SJSA1 (cell line): Measurements from ENCODE around the gene MYO7A. TPM values are rescaled to one million over a fixed set of nuclear protein-coding genes. Genes with fewer than 3 reads are reported as not detected.

ENCODE experiments used
- DNase-seq, 2 experiments: peaks; one replicate each; pipeline ENCODE4 v3.0.0-alpha.2; 2015 to 2020; ENCODE audit warnings: low spot score in 2 of 2, low read depth in 1 of 2
- H3K27ac ChIP-seq: fragments of 250-450 bp; sonication (Bioruptor Pico); 2 replicates; pipeline ENCODE4 v1.5.1; 2020; ENCODE audit warnings: mild to moderate bottlenecking, moderate library complexity
- H3K27me3 ChIP-seq: fragments of 250-450 bp; sonication (Bioruptor Pico); replicated peaks from 2 replicates; pipeline ENCODE4 v1.5.1; 2020; ENCODE audit warnings: mild to moderate bottlenecking, moderate library complexity
- H3K36me3 ChIP-seq: fragments of 250-450 bp; sonication (Bioruptor Pico); 2 replicates; pipeline ENCODE4 v1.5.1; 2020; ENCODE audit warnings: mild to moderate bottlenecking
- H3K4me1 ChIP-seq: fragments of 250-450 bp; sonication (Bioruptor Pico); replicated peaks from 2 replicates; pipeline ENCODE4 v1.6.1; 2021; ENCODE audit warnings: mild to moderate bottlenecking
- H3K4me3 ChIP-seq: fragments of 250-450 bp; sonication (Bioruptor Pico); 2 replicates; pipeline ENCODE4 v1.5.1; 2020; ENCODE audit warnings: mild to moderate bottlenecking
- H3K9me3 ChIP-seq: fragments of 250-450 bp; sonication (Bioruptor Pico); replicated peaks from 2 replicates; pipeline ENCODE4 v1.5.1; 2020; ENCODE audit warnings: mild to moderate bottlenecking
- total RNA-seq: library from RNA; depleted of rRNA; stranded (reverse); fragments of >200 nt; shearing (Covaris generic); gene quantifications from 2 replicates; pipeline ENCODE4 v1.2.3, GENCODE V29; 2014

Gene MYO7A
- total RNA-seq, 1 experiment from 2014 or later = not detected

- DNase-seq = no peak
- Histone ChIP-seq H3K9me3 (no peaks in the 10 kb centered on the region), H3K27me3 (no peaks in the 10 kb centered on the region), H3K27ac (no peak overlapping the region), H3K36me3 (no peaks in the 10 kb centered on the region), H3K4me1 (no peaks in the 10 kb centered on the region), H3K4me3 (no peak overlapping the region)
Observed at GRCh38 chr11:77172666-77172982, 44.6 kb downstream of the MYO7A start.

- Histone ChIP-seq H3K27me3 (no peaks in the 10 kb centered on the region), H3K9me3 (no peaks in the 10 kb centered on the region), H3K4me1 (no peaks in the 10 kb centered on the region), H3K27ac (no peak overlapping the region), H3K36me3 (no peaks in the 10 kb centered on the region), H3K4me3 (no peak overlapping the region)
- no peak for DNase-seq
Observed at GRCh38 chr11:77173494-77173893, 45.4 kb downstream of the MYO7A start.

GRCh38 chr11:77174559-77174958 is 46.5 kb downstream of the MYO7A start:
- Histone ChIP-seq H3K4me3 (no peak overlapping the region), H3K27me3 (no peaks in the 10 kb centered on the region), H3K36me3 (no peaks in the 10 kb centered on the region), H3K9me3 (no peaks in the 10 kb centered on the region), H3K4me1 (no peaks in the 10 kb centered on the region), H3K27ac (no peak overlapping the region)
- DNase-seq = no peak

GRCh38 chr11:77175021-77175842 is 47.2 kb downstream of the MYO7A start:
- no peak for DNase-seq
- Histone ChIP-seq H3K9me3 (no peaks in the 10 kb centered on the region), H3K36me3 (no peaks in the 10 kb centered on the region), H3K27me3 (no peaks in the 10 kb centered on the region), H3K4me3 (no peak overlapping the region), H3K27ac (no peak overlapping the region), H3K4me1 (no peaks in the 10 kb centered on the region)

- Histone ChIP-seq H3K4me1 (no peaks in the 10 kb centered on the region), H3K27me3 (no peaks in the 10 kb centered on the region), H3K36me3 (no peaks in the 10 kb centered on the region), H3K9me3 (no peaks in the 10 kb centered on the region), H3K4me3 (no peak overlapping the region), H3K27ac (no peak overlapping the region)
- DNase-seq = no peak
Observed at GRCh38 chr11:77175869-77176539, 48.0 kb downstream of the MYO7A start.

GRCh38 chr11:77176996-77177395 is 49.0 kb downstream of the MYO7A start:
- no peak for DNase-seq
- Histone ChIP-seq H3K4me1 (no peaks in the 10 kb centered on the region), H3K27me3 (no peaks in the 10 kb centered on the region), H3K9me3 (no peaks in the 10 kb centered on the region), H3K27ac (no peak overlapping the region), H3K4me3 (no peak overlapping the region), H3K36me3 (no peaks in the 10 kb centered on the region)

GRCh38 chr11:77178150-77178549 is 50.1 kb downstream of the MYO7A start:
- H3K27ac ChIP-seq = no peak overlapping the region
- H3K4me1 ChIP-seq = no peaks in the 10 kb centered on the region
- H3K27me3 ChIP-seq = no peaks in the 10 kb centered on the region
- DNase-seq = no peak
- H3K9me3 ChIP-seq = no peaks in the 10 kb centered on the region
- H3K4me3 ChIP-seq = no peak overlapping the region
- H3K36me3 ChIP-seq = no peaks in the 10 kb centered on the region

- Histone ChIP-seq H3K27ac (no peak overlapping the region), H3K9me3 (no peaks in the 10 kb centered on the region), H3K4me3 (no peak overlapping the region), H3K27me3 (no peaks in the 10 kb centered on the region), H3K36me3 (no peaks in the 10 kb centered on the region), H3K4me1 (no peaks in the 10 kb centered on the region)
- DNase-seq = no peak
Observed at GRCh38 chr11:77179048-77179447, 51.0 kb downstream of the MYO7A start.

- H3K27me3 ChIP-seq = no peaks in the 10 kb centered on the region
- no peak overlapping the region for H3K27ac ChIP-seq
- H3K4me1 ChIP-seq = no peaks in the 10 kb centered on the region
Observed at GRCh38 chr11:77179681-77180080, 51.6 kb downstream of the MYO7A start.

GRCh38 chr11:77180346-77180745 is 52.3 kb downstream of the MYO7A start:
- Histone ChIP-seq H3K27me3 (no peaks in the 10 kb centered on the region), H3K27ac (no peak overlapping the region), H3K9me3 (no peaks in the 10 kb centered on the region), H3K4me3 (no peak overlapping the region), H3K36me3 (no peaks in the 10 kb centered on the region), H3K4me1 (no peaks in the 10 kb centered on the region)
- DNase-seq = no peak

More at GRCh38 chr11:77179681-77180080, 51.6 kb downstream of the MYO7A start:
- H3K36me3 ChIP-seq = no peaks in the 10 kb centered on the region
- DNase-seq = no peak
- no peak overlapping the region for H3K4me3 ChIP-seq
- no peaks in the 10 kb centered on the region for H3K9me3 ChIP-seq

- DNase-seq = no peak
- Histone ChIP-seq H3K27ac (no peak overlapping the region), H3K9me3 (no peaks in the 10 kb centered on the region), H3K27me3 (no peaks in the 10 kb centered on the region), H3K4me1 (no peaks in the 10 kb centered on the region), H3K36me3 (no peaks in the 10 kb centered on the region), H3K4me3 (no peak overlapping the region)
Observed at GRCh38 chr11:77181226-77181625, 53.2 kb downstream of the MYO7A start.

GRCh38 chr11:77181799-77182541 is 53.9 kb downstream of the MYO7A start:
- Histone ChIP-seq H3K27me3 (no peaks in the 10 kb centered on the region), H3K4me3 (no peak overlapping the region), H3K36me3 (no peaks in the 10 kb centered on the region), H3K9me3 (no peaks in the 10 kb centered on the region), H3K27ac (no peak overlapping the region), H3K4me1 (no peaks in the 10 kb centered on the region)
- DNase-seq = no peak

- H3K27ac ChIP-seq = no peak overlapping the region
- H3K4me3 ChIP-seq = no peak overlapping the region
- no peaks in the 10 kb centered on the region for H3K36me3 ChIP-seq
- no peaks in the 10 kb centered on the region for H3K4me1 ChIP-seq
- no peaks in the 10 kb centered on the region for H3K9me3 ChIP-seq
- DNase-seq = no peak
- no peaks in the 10 kb centered on the region for H3K27me3 ChIP-seq
Observed at GRCh38 chr11:77182542-77183430, 54.7 kb downstream of the MYO7A start.
